ENCODE measurements around the gene TECPR2.

DNA sequence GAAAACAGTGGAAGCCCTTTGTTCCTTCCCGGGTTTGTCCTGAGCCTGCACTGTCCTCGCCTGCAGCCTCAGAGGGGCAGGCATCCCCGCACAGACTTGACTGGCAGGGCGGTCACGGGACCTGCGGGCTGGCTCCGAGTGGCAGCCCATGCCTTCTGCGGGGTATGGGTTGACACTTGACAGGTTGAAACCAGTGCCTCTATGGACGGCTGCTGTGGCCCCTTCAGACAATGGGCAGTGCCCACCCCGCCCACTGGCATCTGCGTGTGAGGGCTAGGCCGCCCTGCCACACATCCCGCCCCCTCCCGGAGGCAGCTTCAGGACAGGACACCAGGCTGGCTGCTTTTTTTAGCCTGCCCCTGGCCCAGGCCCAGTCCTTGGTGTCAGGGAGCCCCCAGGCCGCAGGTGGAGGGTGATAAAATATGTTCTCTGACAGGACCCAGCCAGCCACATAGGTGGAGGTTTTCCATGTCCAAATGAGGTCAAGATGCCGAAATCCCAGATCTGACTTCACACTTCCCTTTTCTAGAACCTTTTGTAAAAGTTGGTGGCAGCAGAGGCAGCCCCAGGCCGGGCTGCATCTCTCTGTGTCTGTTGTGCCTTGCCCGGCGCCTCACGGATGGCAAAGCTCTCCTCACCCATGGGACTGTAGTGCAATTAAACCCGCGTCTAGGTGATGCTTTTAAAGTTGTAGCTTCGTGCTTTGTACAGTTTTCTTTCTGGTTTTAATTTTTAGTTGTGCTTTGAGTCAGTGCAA is 136.8 kb downstream of the TECPR2 start:
- TF ChIP-seq, protein P1, sequence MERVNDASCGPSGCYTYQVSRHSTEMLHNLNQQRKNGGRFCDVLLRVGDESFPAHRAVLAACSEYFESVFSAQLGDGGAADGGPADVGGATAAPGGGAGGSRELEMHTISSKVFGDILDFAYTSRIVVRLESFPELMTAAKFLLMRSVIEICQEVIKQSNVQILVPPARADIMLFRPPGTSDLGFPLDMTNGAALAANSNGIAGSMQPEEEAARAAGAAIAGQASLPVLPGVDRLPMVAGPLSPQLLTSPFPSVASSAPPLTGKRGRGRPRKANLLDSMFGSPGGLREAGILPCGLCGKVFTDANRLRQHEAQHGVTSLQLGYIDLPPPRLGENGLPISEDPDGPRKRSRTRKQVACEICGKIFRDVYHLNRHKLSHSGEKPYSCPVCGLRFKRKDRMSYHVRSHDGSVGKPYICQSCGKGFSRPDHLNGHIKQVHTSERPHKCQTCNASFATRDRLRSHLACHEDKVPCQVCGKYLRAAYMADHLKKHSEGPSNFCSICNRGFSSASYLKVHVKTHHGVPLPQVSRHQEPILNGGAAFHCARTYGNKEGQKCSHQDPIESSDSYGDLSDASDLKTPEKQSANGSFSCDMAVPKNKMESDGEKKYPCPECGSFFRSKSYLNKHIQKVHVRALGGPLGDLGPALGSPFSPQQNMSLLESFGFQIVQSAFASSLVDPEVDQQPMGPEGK (CRISPR knock-in tag; IDR thresholded peaks at IDR 0.05; ENCODE audit: borderline replicate concordance), result no peak
- TF ChIP-seq ZFP30 (CRISPR knock-in tag; IDR thresholded peaks at IDR 0.05), result no peak
- TF ChIP-seq, protein P2, sequence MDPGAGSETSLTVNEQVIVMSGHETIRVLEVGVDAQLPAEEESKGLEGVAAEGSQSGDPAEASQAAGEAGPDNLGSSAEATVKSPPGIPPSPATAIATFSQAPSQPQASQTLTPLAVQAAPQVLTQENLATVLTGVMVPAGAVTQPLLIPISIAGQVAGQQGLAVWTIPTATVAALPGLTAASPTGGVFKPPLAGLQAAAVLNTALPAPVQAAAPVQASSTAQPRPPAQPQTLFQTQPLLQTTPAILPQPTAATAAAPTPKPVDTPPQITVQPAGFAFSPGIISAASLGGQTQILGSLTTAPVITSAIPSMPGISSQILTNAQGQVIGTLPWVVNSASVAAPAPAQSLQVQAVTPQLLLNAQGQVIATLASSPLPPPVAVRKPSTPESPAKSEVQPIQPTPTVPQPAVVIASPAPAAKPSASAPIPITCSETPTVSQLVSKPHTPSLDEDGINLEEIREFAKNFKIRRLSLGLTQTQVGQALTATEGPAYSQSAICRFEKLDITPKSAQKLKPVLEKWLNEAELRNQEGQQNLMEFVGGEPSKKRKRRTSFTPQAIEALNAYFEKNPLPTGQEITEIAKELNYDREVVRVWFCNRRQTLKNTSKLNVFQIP (CRISPR knock-in tag; IDR thresholded peaks at IDR 0.05; ENCODE audit: borderline replicate concordance, low read depth), result no peak
- TF ChIP-seq SNAI2 (CRISPR knock-in tag; IDR thresholded peaks at IDR 0.05), result no peak
- TF ChIP-seq ARNTL (CRISPR knock-in tag; IDR thresholded peaks at IDR 0.05; ENCODE audit: borderline replicate concordance, low read depth), result no peak
- TF ChIP-seq ESRRG (CRISPR knock-in tag; IDR thresholded peaks at IDR 0.05), result no peak
- no peak for TF ChIP-seq RARB (CRISPR knock-in tag; IDR thresholded peaks at IDR 0.05)
- TF ChIP-seq BACH2 (CRISPR knock-in tag; IDR thresholded peaks at IDR 0.05; ENCODE audit: borderline replicate concordance), result no peak
- TF ChIP-seq, protein P3, sequence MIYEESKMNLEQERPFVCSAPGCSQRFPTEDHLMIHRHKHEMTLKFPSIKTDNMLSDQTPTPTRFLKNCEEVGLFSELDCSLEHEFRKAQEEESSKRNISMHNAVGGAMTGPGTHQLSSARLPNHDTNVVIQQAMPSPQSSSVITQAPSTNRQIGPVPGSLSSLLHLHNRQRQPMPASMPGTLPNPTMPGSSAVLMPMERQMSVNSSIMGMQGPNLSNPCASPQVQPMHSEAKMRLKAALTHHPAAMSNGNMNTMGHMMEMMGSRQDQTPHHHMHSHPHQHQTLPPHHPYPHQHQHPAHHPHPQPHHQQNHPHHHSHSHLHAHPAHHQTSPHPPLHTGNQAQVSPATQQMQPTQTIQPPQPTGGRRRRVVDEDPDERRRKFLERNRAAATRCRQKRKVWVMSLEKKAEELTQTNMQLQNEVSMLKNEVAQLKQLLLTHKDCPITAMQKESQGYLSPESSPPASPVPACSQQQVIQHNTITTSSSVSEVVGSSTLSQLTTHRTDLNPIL (CRISPR knock-in tag; IDR thresholded peaks at IDR 0.05; ENCODE audit: low read depth), result no peak
- TF ChIP-seq, protein P4, sequence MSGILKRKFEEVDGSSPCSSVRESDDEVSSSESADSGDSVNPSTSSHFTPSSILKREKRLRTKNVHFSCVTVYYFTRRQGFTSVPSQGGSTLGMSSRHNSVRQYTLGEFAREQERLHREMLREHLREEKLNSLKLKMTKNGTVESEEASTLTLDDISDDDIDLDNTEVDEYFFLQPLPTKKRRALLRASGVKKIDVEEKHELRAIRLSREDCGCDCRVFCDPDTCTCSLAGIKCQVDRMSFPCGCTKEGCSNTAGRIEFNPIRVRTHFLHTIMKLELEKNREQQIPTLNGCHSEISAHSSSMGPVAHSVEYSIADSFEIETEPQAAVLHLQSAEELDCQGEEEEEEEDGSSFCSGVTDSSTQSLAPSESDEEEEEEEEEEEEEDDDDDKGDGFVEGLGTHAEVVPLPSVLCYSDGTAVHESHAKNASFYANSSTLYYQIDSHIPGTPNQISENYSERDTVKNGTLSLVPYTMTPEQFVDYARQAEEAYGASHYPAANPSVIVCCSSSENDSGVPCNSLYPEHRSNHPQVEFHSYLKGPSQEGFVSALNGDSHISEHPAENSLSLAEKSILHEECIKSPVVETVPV (CRISPR knock-in tag; IDR thresholded peaks at IDR 0.05), result no peak
- TF ChIP-seq TOX (CRISPR knock-in tag; IDR thresholded peaks at IDR 0.05; ENCODE audit: borderline replicate concordance), result no peak
- no peak for TF ChIP-seq TCF4 (CRISPR knock-in tag; IDR thresholded peaks at IDR 0.05; ENCODE audit: borderline replicate concordance)
- TF ChIP-seq ZC3H10 (CRISPR knock-in tag; IDR thresholded peaks at IDR 0.05), result no peak
- TF ChIP-seq CSDC2 (CRISPR knock-in tag; IDR thresholded peaks at IDR 0.05), result no peak

Data from SK-N-SH treated with all-trans-retinoic acid at 6 μM for 48 hours (cell line).